ENCODE results near the gene CFAP299. TPM values are rescaled to one million over a fixed set of nuclear protein-coding genes. Genes with fewer than 3 reads are reported as not detected.
A peak's percentile ranks its signal among the peaks of the same experiment; 100 is the strongest.

CFAP299 gene
- total RNA-seq, 1 donor from 2014 or later, result not detected

- TF ChIP-seq CTCF (conservative IDR thresholded peaks at IDR 0.05), result no peak
- no peaks in the 10 kb centered on the region for H3K36me3 Mint-ChIP-seq (ENCODE audit: low read depth)
- H3K9me3 Mint-ChIP-seq, result no peaks in the 10 kb centered on the region
- no peak overlapping the region for H3K4me3 Mint-ChIP-seq
- DNase-seq (ENCODE audit: low read depth, low spot score), result no peak
- H3K27ac Mint-ChIP-seq (ENCODE audit: unreplicated experiment), result no peak overlapping the region
- no peaks in the 10 kb centered on the region for H3K4me1 Mint-ChIP-seq
- peaks cover 7% of the 10 kb centered on the region for H3K27me3 Mint-ChIP-seq (ENCODE audit: low read depth)
Measured at GRCh38 chr4:80613470-80613869, 277.9 kb downstream of the CFAP299 start.

DNA sequence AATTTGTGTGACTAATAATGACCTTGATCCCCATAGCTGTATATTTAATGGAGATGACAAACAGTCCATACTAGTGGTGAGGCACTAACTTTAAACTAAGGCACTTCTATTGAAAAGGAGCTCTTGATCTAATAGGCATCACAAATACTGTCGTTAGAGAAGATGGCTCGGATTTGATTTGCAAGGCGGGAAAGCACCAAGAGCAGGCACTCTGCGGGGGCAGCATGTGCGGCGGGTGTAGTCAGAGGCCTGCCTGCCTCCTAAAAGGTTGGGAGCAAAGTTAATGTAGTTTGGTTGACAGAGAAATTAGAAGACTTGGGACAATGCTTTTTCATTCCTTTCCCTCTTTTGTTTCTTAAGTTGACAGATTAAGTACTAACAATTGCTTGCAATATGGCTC, 278.8 kb downstream of the CFAP299 start:
- H3K27ac Mint-ChIP-seq (ENCODE audit: unreplicated experiment), result no peak overlapping the region
- no peaks in the 10 kb centered on the region for H3K4me1 Mint-ChIP-seq
- H3K36me3 Mint-ChIP-seq (ENCODE audit: low read depth), result no peaks in the 10 kb centered on the region
- H3K9me3 Mint-ChIP-seq, result no peaks in the 10 kb centered on the region
- no peak overlapping the region for H3K4me3 Mint-ChIP-seq
- DNase-seq (ENCODE audit: low read depth, low spot score), result no peak
- H3K27me3 Mint-ChIP-seq (ENCODE audit: low read depth), result peaks cover 7% of the 10 kb centered on the region
- TF ChIP-seq CTCF (conservative IDR thresholded peaks at IDR 0.05), result no peak

DNA sequence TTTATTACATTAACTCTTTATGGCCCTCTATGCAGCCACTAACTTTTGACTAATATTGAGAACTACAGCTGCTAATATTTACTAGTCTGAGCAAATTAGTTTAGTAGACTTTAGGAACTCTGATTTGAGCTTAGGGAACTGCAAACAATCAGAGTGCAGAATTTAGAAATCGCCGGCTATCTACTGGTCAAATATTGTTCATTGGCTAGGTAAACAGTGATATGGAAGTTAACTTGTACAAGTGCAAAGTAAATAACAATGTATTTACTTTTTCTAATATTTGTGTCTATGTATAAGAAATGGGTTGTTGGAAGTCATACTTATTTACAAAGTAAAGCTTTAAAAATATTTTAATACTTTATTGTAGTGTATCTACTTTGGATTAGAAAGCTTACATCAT, 279.6 kb downstream of the CFAP299 start:
- Mint-ChIP-seq H3K36me3 (ENCODE audit: low read depth) (no peaks in the 10 kb centered on the region), H3K4me1 (no peaks in the 10 kb centered on the region), H3K4me3 (no peak overlapping the region), H3K27me3 (ENCODE audit: low read depth) (peaks cover 7% of the 10 kb centered on the region), H3K27ac (ENCODE audit: unreplicated experiment) (no peak overlapping the region), H3K9me3 (no peaks in the 10 kb centered on the region)
- TF ChIP-seq CTCF (conservative IDR thresholded peaks at IDR 0.05), result no peak
- DNase-seq (ENCODE audit: low read depth, low spot score), result no peak

DNA sequence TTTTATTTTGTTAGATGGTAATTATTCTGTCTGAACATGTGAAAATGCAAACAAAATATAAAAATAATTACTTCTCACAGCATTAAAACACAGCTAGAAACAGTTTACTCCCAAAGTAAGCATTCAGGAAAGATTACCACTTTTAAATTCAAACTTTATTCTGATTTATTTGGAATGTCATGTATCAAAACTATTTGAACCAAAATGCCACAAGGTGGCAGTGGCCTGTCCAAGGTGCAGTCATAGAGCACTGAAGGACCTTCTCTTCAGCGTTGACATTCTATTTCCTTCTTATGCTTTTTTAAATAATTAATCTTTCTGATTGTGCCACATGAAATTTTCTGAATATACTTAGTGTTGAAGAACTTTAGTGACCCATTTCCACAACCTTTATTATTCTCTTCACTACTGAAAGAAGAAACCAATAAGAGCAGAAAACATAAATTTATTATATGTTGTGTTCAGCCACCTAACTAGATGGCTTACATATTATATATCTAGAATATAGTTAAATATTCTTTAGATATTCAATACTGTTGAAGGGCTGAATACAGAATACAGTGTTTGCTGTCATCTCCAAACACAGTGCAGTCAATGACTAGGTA, 283.6 kb downstream of the CFAP299 start:
- Mint-ChIP-seq H3K36me3 (ENCODE audit: low read depth) (peaks cover 3% of the 10 kb centered on the region), H3K27me3 (ENCODE audit: low read depth) (peaks cover 3% of the 10 kb centered on the region), H3K9me3 (peaks cover 7% of the 10 kb centered on the region), H3K4me1 (no peaks in the 10 kb centered on the region), H3K27ac (ENCODE audit: unreplicated experiment) (no peak overlapping the region), H3K4me3 (no peak overlapping the region)
- TF ChIP-seq CTCF (conservative IDR thresholded peaks at IDR 0.05), result peak; percentile 64
- DNase-seq (ENCODE audit: low read depth, low spot score), result no peak

GRCh38 chr4:80631861-80632260, 296.3 kb downstream of the CFAP299 start:
- H3K4me1 Mint-ChIP-seq, result no peaks in the 10 kb centered on the region
- no peak for DNase-seq (ENCODE audit: low read depth, low spot score)
- peaks cover 9% of the 10 kb centered on the region for H3K9me3 Mint-ChIP-seq
- no peak overlapping the region for H3K27ac Mint-ChIP-seq (ENCODE audit: unreplicated experiment)
- H3K27me3 Mint-ChIP-seq (ENCODE audit: low read depth), result no peaks in the 10 kb centered on the region
- no peak for TF ChIP-seq CTCF (conservative IDR thresholded peaks at IDR 0.05)
- H3K4me3 Mint-ChIP-seq, result no peak overlapping the region
- no peaks in the 10 kb centered on the region for H3K36me3 Mint-ChIP-seq (ENCODE audit: low read depth)

All from neural crest cell (in vitro differentiated cells).